GM18870 (cell line): ENCODE results near the gene VAMP3.

Source experiments
- ATAC-seq: cut with Tn5 transposase; IDR thresholded peaks from one replicate; pipeline ENCODE4 v1.9.1; 2021; ENCODE audit warnings: moderate library complexity; ENCODE audit not compliant: unreplicated experiment

The VAMP3 gene

GRCh38 chr1:7770997-7771822 lies at the start of gene VAMP3:
VAMP3 (plus strand) TSS chr1:7771296; CDS start chr1:7771384, 88 bp downstream.
- no peak for ATAC-seq

- no peak for ATAC-seq
These were observed 49.0 kb upstream of the VAMP3 start for GRCh38 chr1:7721940-7722669.

- ATAC-seq = no peak
These were observed 48.5 kb upstream of the VAMP3 start for GRCh38 chr1:7722670-7723012.

- ATAC-seq = no peak
These were observed 44.5 kb upstream of the VAMP3 start for GRCh38 chr1:7726623-7727022.

GRCh38 chr1:7727809-7728471 lies 43.2 kb upstream of the VAMP3 start:
- no peak for ATAC-seq

- no peak for ATAC-seq
These were observed 41.3 kb upstream of the VAMP3 start for GRCh38 chr1:7729761-7730160.

- no peak for ATAC-seq
These were observed 38.8 kb upstream of the VAMP3 start for GRCh38 chr1:7732331-7732730.

- ATAC-seq = no peak
These were observed 37.8 kb upstream of the VAMP3 start for GRCh38 chr1:7733276-7733675.

- ATAC-seq = no peak
These were observed 33.1 kb upstream of the VAMP3 start for GRCh38 chr1:7738044-7738443.

- no peak for ATAC-seq
These were observed 27.8 kb upstream of the VAMP3 start for GRCh38 chr1:7743346-7743745.

GRCh38 chr1:7744882-7745281 lies 26.2 kb upstream of the VAMP3 start:
- no peak for ATAC-seq

- ATAC-seq = no peak
These were observed 25.3 kb upstream of the VAMP3 start for GRCh38 chr1:7745783-7746182.

GRCh38 chr1:7747605-7748004 lies 23.5 kb upstream of the VAMP3 start:
- ATAC-seq = no peak

GRCh38 chr1:7749126-7749525 lies 22.0 kb upstream of the VAMP3 start:
- ATAC-seq = no peak

- no peak for ATAC-seq
These were observed 19.9 kb upstream of the VAMP3 start for GRCh38 chr1:7751174-7751573.

- no peak for ATAC-seq
These were observed 18.3 kb upstream of the VAMP3 start for GRCh38 chr1:7752512-7753417.

- ATAC-seq = no peak
These were observed 17.5 kb upstream of the VAMP3 start for GRCh38 chr1:7753641-7754040.

- ATAC-seq = no peak
These were observed 16.9 kb upstream of the VAMP3 start for GRCh38 chr1:7754234-7754633.

- no peak for ATAC-seq
These were observed 15.6 kb upstream of the VAMP3 start for GRCh38 chr1:7755448-7755847.

- ATAC-seq = no peak
These were observed 10.9 kb upstream of the VAMP3 start for GRCh38 chr1:7760245-7760644.

GRCh38 chr1:7761103-7761502 lies 10.0 kb upstream of the VAMP3 start:
- ATAC-seq = no peak
